ENCODE data around the gene MARK2.

GRCh38 chr11:63851364-63851763 lies 12.5 kb downstream of the MARK2 start:
- TF ChIP-seq CTCF (conservative IDR thresholded peaks at IDR 0.05 in 1 of 2, IDR thresholded peaks at IDR 0.05 in 1 of 2; ENCODE audit: low read depth in 1 of 2, low read length in 2 of 2) (no peak), EZH2 (IDR thresholded peaks at IDR 0.05; ENCODE audit: low read length, missing control alignments) (no peak)
